ENCODE data around the gene HOXB2.

The HOXB2 gene

DNA sequence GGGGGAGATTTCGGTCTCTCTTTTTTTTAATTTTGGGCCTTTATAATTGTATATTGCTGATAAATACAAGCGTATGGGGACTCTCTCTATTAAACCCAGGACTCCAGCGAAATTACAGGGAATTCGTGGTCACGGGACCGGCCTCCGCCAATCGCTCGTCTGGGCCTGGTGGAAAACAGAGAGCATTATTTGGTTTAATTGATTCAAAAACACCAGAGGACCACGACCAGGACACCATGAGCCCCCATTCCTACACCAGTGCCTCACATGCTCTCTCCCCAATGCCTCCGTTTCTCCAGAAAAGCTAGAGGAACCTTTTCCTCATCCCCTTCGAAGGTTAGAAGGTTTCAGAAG, at the start of gene HOXB2:
Gene HOXB2 (minus strand): TSS at position 88 of the 354 bp plus-strand sequence. CDS start 198 bp downstream, outside the sequence.
- in situ Hi-C loops (cut with MboI; ENCODE audit: low sequenced_read_pairs) = no loop called here

DNA sequence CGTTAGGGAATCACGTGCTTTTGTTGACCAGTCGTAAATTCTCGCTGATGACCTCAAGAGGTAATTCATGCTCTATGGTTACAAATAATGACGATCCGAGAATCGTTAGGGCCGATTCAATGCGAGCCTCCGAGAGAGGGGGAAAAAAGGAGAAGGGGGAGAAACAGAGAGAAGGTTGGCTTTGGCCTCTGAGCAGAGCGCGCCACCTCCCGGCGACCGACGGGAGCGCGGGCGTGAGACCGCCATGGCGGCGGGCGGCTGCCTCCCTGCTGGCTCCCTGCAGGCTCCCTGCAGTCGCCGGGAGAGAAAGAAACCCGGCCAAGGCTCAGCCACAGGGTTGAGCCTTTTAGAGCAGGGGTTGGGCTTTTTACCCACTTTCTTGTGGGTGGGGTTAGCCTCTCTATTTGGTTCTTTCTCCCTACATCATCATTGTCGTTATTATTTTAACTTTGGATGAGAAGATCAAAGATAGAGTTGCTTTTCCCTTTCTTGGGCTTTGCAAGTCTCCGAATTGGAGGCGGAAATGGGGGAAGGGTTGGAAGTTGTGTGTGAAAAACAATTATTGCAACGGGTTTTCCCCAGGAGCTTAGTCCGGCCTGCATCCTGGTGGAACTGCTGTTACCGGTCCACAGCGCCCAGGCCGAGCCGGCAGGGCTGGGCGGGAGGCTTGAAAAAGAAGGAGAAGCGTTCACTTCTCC, 49.1 kb upstream of the HOXB2 start:
- in situ Hi-C loops (cut with MboI; ENCODE audit: low sequenced_read_pairs) = no loop called here

DNA sequence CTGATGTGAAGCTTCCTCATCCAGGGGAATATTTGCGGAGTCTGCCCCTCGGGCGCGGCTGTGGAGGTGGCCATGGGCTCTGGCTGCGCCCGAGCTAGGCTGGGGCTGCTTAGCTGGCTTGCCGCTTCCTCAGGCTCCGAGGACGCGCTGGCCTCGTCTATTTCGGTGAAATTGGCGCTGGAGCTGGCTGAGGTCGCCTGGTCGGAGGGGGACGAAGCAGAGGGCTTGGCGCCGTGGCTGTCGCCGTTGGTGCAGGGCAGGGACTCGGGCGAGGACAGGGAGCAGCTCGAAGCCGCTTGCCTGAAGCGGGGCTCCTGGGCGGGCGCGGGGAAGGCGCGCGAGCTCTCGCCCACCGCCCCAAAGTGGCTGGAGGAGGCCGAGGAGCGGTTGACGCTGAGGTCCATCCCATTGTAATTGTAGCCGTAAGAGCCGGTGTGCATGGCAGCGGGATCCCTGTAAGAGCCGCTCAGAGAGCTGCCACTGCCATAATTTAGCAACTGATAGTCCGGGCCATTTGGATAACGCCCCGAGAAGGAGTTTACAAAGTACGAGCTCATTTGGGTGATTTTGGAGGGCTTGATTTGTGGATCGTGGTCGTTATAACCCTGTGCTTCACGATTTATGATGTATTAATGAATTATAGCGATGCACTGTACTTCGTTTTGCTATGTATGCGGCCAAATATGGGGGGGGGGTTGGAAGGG, 48.4 kb upstream of the HOXB2 start, which contains the start of gene HOXB5:
Gene HOXB5 (minus strand): TSS at position 654 of the 704 bp plus-strand sequence. CDS start 97 bp downstream, at position 557.
- in situ Hi-C loops (cut with MboI; ENCODE audit: low sequenced_read_pairs) = no loop called here

DNA sequence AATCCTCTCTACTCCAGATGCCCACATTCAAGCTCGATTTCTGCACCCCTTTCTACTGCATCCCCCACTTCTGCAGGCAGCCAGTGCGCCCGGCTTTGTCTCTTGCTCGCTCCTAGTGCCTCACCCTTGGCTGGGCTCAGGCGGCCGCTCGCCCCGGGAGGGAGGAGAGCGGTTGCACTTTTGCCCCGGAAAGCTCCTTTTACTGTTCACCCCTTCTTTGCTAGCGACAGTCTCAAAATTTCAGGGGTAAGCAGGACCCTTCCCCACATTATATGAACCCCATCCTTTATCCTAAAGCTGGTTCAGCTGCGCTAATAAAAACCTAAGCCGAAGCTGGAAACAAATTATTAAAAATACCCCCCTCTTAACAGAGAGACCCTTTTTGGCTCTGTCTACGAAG, 47.7 kb upstream of the HOXB2 start:
- in situ Hi-C loops (cut with MboI; ENCODE audit: low sequenced_read_pairs) = no loop called here

DNA sequence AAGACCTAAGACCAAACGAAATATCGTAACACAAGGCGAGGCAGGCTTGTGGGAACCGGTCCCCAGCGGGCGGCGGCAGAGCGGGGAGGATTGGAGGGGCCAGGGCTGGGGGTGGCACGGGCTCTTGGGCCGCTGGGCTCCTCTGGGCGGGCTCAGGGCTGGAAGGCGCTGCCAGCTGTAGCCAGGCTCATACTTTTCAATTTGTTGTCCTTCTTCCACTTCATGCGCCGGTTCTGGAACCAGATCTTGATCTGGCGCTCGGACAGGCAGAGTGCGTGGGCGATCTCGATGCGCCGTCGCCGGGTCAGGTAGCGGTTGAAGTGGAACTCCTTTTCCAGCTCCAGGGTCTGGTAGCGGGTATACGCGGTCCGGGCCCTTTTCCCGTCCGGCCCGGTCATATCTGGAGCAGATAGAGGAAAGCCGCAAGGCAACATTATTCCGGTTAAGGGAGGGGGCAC, 47.2 kb upstream of the HOXB2 start:
- in situ Hi-C loops (cut with MboI; ENCODE audit: low sequenced_read_pairs) = no loop called here

DNA sequence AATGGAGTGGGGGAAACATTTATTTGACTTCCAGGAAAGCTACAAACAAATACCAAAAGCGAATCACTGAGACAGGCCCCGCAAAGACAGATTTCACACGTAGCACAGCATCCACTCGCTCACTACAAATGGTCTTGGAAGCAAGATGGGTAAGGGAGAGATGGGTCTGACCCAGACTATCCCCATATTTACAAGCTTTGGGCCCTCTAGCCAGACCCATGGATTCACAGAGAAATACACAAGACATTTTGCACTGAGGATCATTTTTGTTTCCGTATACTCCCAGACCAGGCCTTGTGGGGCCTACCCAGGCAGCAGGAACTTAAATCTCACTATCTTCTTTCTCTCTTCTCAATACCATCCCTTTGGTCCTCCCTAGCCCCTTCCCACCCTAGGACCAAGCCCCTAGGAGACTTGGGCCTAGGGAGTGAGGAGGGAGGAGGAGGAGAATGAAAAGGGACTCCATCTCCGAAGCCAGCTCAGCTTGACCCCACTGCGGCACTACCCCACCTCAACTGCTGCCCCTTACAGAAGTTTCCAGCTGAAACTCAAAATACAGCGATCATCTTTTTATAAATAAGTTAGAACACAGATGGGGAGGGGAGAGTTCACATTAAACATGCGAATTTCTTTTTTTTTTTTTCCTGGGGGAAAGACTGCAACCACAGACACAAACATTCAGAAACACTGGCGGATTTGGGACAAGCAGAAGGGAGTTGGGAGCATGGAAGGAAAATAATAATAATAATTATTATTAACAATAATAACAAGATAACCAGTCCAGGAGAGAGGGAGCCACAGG, 46.5 kb upstream of the HOXB2 start:
- in situ Hi-C loops (cut with MboI; ENCODE audit: low sequenced_read_pairs) = no loop called here

DNA sequence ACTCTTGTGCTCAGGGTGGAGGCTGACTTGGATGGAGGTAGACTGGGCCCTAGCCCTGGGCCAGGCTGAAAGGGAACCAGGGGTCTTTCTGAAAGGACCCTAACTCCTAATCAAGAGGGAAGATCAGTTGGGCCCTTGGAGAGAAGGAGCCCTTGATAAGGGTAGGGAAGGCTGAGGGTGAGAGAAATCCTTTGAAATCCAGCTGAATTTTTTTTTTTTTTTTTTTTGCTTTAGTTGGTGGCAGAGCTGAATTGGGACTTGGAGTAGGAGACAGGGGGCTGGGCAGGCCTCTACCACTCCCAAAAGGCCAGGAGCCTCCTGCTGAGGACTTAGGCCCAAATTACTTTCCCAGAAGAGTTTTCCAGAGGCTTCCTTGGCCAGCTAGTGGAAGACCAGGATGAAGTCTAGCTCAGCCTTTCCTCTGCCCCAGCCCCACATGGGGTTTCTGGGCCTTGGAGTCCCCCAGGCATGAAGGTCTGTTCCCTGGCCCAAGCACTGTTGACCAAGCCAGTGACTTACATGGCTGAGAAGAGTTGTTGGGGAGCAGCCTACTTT, 45.8 kb upstream of the HOXB2 start:
- in situ Hi-C loops (cut with MboI; ENCODE audit: low sequenced_read_pairs) = no loop called here

DNA sequence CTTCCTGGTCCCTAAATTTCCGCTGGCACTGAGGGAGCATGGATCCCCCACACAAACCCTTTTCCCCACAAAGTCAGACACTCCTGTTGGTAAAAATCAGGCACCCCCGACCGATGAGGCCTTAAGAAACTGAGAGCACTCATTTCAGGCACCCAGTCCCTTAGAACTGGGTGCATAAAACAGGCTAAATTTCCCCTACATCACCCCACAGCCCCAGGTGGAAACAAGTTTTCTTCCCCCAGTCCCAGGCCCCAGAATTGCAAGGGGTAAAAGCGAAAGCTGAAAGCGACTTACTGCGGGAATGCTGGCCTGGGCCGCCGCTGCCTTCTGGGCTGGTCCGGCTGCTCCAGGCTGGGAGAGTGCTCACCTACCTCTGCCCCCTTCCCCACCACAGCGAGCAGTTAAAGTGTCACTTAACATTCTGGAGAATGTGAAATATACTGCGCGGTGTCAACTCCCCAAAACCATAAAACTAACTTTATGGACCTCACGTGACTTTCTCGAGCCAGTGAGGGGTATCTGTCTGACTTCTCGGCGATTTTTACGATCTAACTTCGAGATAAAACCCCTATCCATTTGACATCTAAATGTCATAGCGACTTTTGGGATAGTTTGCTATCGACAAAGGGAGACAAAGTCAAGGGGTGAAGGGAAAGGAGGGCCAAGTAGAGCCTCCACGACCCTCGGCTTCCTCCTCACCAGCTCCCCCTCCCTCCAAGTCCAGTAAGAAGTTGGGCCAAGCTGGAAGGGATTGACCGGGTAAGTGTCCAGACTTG, 45.1 kb upstream of the HOXB2 start, which contains the start of gene HOXB3:
Gene HOXB3 (minus strand): TSS at position 411 of the 776 bp plus-strand sequence. CDS start 37,767 bp downstream, outside the sequence.
- in situ Hi-C loops (cut with MboI; ENCODE audit: low sequenced_read_pairs) = no loop called here

DNA sequence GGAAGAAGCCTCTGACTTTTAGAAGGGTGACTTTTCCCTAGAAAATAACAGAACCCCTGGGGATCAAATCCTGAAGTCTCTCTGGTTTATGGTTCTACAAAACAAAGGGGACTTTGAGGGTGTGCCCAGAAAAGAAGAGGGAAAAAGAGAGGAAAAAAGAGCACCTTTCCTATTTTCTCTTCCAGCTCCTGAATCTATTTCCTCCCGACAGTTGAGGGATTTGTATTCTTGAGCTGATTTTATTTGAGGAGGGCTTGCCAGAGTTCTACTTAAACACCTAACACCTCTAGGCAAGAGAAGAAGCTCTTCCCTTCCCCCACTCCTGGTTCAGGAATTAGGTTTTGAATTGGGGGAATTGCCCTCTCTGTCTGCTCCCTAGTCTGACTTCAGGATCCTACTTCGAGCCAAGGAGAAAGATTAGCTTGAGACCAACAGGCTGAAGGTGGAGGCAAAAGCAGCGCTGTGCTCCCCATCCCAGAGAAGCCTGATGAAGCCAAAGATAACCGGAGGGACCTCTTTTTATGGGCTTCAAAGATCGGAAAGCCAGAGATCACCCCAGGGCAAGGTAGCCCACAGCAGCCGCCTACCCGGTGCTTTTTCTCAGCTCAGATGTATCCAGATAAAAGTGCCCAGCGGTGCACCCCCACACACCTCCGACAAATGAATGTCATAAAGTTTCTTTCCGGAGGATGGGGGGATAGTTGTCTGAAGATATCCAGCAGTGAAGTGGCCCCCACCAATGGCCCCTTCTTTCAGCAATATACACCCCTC, 44.3 kb upstream of the HOXB2 start:
- in situ Hi-C loops (cut with MboI; ENCODE audit: low sequenced_read_pairs) = no loop called here

DNA sequence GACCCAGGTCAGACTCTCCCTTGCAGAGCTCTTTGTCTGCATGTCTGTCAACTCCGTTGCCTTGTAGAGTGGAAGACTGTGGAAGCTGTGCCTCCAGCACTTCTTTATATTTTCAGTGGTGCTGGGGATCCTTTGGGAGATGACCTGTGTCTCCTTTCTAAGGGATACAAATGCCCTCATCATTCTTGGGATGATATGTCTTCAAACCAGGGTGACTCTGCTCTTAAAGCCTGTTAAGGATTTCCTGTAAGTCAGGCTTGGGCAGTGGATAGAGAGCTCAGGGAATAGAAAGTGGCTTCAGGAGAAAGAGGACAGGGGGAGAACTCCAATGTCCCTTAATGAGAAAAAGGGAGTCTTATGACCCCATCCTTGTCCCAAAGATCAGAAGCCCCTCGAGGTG, 43.6 kb upstream of the HOXB2 start:
- in situ Hi-C loops (cut with MboI; ENCODE audit: low sequenced_read_pairs) = no loop called here

DNA sequence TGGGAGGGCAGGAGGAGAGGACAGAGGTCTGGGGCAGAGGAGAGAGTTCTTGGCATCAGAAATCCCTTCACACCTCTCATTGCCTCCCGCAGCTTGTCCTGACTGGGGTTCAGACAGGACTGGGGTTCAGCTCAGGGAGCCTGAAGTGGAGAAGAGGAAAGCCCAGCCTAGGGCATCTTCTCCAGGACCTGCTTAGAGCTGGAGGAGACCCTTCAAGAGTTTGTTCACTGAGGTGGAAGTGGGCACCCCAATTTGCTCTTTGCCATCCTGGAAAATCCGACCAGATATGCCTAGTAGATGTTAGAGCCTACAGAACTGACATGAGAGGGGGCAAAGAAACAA, 43.1 kb upstream of the HOXB2 start:
- in situ Hi-C loops (cut with MboI; ENCODE audit: low sequenced_read_pairs) = no loop called here

DNA sequence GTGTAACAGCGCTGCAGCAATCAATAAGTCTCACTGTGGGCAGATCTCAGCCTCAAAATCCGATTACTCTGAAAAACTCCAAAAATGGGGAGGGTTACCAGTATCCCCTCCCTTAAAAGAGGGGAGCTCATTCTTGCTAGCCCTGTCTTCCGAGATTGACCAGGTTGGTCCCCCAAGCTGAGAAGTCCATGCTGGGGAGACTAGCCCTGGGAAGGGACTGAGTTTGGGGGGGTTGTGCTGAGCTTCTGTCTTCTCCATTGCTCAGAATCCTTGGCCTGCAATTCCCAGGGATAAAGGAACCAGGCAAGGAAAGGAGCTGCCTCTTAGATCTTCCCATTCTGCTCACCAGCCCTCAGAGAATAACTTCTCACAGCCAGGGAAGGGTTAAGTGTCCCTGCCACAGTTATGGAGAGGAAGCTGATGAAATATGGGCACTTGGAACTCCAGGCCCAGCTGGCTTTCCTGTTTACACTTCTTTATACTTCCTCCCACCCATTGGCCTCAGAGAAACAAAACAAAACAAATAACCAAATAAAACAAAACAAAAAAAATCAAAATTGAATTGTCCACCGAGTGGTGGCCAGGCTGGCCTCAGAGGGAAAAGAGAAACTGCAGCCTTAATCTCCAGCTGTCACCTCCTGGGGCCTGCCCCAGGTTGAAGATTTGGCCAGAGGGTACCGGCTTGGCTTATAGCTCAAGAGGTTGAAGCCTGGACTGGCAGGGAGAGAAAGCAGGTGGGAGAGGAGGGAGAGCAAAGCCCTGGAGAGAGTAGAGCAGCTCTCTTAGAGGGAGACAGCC, 42.6 kb upstream of the HOXB2 start:
- in situ Hi-C loops (cut with MboI; ENCODE audit: low sequenced_read_pairs) = no loop called here

DNA sequence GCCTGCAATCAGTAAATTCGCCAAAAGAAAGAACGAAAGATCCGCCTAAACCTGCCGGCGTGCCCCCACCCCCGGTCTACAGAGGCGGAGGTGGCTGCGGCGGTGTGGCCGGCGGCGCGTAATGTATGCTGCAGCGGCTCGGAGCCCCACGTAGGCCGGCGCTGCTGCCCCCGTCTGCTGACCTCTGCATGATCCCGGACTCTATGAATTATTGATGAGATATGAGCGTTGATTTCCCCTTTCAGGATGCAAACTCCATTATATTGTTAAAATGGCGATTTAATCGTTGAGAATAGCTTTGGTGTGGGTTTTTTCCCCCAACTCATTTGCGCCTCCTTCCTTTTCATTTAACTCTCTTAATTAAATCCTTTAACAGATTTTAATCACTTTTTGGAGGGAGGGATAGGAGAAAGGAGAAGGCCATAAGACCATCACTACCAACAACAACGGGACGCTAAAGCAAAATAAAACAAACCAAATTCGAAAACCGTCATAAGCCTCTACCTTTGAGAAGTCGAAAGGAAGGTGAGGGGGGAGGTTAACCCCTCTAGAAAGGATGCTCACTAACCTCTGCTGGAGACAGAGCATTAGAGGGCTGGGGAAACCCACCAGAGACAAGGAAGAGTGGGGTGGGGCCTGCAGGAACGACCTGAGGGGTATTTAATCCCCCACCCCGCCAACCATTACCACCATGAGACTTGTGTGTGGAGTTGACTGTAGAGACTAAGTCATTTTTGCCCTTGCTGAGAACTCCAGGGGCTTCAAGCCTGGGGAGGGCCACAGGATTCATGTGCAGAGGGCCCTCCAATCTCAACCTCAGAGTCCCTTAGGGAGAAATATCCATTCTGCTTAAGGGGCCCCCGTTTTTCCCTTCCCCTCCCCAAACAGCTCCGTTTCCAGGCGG, 41.7 kb upstream of the HOXB2 start:
- in situ Hi-C loops (cut with MboI; ENCODE audit: low sequenced_read_pairs) = no loop called here

DNA sequence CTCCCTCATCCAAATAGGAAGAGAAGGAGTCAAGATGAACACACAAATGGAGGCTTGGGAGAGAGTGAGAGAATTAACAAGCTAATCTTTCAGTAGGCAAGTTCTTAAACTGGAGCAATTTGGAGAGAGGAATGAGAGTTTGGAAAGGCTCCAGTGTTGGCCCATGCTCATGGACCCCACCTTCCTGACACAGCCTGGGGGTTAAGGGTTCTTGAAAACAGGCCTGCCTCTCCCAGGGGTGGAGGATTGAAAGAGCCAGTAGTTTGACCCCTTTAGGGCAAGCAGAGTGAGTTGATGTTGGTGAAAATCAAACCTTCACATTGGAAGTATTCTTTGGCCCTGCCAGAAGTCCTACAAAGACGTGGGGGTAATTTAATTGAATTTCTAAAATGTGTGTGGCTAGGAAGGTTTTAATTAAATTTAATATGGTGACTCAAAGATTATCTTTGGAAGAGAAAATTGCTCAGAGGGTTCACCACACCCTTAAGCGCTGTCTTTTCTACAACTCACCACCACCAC, 39.4 kb upstream of the HOXB2 start:
- in situ Hi-C loops (cut with MboI; ENCODE audit: low sequenced_read_pairs) = no loop called here

DNA sequence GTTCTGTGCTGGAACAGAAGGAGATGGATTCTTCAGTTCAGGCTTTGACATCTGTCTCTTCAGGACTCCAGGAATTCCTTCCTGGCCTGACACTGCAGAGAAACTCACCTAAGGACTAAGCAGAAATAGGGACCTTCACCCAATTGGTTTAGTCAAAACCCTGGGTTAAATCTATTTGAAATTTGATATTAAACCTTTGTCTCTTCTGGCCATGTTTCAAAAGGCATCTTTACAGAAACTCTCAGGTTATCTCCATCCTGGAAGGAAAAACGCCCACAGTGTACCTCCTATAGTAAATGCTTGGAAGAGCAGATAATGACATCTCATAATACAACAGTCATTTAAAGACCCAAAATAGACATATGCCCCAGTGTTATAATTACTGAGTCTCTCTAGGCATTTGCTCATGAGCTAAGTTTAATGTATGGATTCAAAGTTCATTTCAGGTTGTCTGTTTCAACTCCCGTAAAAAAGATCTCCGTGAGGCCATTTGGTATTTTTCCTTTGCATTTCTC, 38.9 kb upstream of the HOXB2 start:
- in situ Hi-C loops (cut with MboI; ENCODE audit: low sequenced_read_pairs) = no loop called here

DNA sequence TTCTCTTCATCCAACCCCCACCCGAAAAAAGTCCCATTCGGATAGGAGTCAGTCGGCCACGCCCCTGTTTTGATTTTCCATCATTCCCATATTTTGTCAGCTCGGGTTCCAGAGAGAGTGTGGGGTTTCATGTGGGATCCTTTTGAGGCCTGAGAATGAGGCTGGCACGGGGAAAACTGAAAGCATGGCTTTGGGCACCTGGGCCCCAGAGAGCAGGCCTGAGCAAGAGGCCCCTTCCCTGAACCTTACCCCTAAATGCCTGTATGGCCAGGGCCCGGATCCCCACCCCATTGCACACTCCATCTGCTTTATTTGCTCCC, 37.8 kb upstream of the HOXB2 start:
- in situ Hi-C loops (cut with MboI; ENCODE audit: low sequenced_read_pairs) = no loop called here

DNA sequence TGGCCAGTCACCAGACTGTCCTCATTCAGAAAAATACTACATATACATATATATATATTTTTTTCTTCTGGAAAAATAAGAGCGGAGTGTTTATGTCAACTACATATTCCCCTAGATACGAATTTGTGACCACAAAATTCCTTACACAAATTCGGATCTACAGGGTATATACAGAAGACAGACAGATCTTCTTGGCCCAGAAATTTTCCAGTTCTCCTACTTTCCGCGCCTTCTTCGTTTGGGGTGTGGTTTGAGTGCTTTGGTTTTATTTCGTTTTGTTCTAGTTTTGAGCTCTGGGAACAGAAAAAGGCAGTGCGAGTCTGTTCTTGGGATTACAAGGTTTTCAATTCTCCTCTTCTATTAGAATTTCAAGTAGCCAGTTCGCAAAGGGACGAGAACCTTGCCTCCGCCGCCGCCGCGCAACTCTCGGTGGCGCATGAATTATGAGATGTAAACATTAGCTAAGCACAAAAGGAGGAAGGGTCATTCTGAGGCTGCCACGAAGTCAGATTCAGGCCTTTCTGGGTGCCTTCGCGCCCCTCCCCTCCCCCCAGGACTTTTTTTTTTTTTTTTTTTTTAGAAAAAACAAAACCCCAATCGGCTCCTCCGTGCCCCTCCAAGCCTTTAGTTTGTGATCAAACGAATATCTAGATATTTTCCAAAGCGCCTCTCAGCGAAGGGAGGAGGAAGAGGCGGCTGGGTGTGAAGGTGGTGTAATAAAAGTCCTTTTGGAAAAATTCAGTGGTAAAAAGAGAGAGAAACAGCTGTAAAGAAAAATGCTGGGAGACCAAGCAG, 35.0 kb upstream of the HOXB2 start:
- in situ Hi-C loops (cut with MboI; ENCODE audit: low sequenced_read_pairs) = no loop called here
